ENCODE data around the gene GALNT16.

The GALNT16 gene

DNA sequence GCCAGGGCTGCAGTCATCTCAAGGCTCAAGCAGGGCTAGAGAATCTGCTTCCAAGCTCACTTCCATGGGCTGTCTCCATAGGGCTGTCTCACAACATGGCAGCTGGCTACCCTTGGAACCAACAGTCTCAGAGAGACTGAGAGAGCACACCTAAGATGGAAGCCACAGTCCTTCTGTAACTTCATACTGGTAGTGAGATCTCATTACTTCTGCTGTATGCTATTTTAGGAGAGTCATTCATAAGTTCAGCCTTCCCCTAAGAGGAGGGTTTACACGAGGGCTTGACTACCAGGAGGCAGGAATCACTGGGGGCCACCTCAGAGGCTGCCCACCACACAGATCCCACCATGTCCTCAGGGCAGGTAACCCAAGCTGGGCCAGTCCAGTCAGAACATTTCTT is 108.4 kb downstream of the GALNT16 start:
- in situ Hi-C loops (cut with MboI; ENCODE audit: low sequenced_read_pairs, unreplicated experiment): no loop called here
- TF ChIP-seq, protein P1, sequence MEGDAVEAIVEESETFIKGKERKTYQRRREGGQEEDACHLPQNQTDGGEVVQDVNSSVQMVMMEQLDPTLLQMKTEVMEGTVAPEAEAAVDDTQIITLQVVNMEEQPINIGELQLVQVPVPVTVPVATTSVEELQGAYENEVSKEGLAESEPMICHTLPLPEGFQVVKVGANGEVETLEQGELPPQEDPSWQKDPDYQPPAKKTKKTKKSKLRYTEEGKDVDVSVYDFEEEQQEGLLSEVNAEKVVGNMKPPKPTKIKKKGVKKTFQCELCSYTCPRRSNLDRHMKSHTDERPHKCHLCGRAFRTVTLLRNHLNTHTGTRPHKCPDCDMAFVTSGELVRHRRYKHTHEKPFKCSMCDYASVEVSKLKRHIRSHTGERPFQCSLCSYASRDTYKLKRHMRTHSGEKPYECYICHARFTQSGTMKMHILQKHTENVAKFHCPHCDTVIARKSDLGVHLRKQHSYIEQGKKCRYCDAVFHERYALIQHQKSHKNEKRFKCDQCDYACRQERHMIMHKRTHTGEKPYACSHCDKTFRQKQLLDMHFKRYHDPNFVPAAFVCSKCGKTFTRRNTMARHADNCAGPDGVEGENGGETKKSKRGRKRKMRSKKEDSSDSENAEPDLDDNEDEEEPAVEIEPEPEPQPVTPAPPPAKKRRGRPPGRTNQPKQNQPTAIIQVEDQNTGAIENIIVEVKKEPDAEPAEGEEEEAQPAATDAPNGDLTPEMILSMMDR (IDR thresholded peaks at IDR 0.05; ENCODE audit: borderline replicate concordance, control extremely low read depth, extremely low read depth, insufficient read depth, missing control alignments): no peak
- no peak for DNase-seq (ENCODE audit: low spot score)

DNA sequence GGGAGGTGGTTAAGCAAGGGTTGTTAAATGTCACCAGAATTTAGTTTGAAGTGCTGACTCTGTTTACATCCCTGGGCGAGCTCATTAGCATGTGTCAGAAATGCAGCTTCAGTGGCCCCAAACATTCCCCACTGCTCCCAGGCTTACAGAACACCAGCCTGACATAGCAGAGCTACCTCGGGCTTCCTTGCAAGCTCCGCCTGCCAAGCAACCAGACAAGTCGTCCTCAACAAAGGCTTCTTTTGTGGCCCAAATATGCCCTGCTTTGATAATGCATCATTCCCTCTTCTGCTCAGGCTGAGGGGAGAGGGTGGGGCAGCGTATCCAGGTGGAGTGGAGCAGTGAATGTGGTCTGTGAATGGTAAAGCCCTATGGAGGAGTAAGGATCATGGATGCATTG is 110.1 kb downstream of the GALNT16 start:
- DNase-seq (ENCODE audit: low spot score): no peak
- TF ChIP-seq, protein P1 (IDR thresholded peaks at IDR 0.05; ENCODE audit: borderline replicate concordance, control extremely low read depth, extremely low read depth, insufficient read depth, missing control alignments): no peak
- in situ Hi-C loops (cut with MboI; ENCODE audit: low sequenced_read_pairs, unreplicated experiment): no loop called here

DNA sequence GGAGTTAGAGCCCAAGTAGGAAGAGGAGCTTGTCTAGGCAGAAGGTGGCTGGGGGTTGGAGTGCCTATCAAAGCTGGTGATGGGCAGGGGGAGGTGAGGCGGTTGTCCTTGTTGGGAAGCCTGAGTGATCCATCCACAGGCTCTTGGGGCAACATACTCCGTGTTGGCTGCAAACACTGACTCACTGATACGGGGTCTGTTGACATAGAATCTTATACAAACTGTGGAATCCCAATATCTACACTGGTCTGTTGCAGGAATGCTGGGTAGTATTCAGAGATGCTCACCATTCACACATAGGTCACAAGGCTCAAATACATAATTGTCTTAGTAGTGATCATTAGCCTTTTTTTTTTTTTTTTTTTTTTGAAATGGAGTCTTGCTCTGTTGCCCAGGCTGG is 112.2 kb downstream of the GALNT16 start:
- in situ Hi-C loops (cut with MboI; ENCODE audit: low sequenced_read_pairs, unreplicated experiment): no loop called here
- DNase-seq (ENCODE audit: low spot score): no peak
- TF ChIP-seq, protein P1 (IDR thresholded peaks at IDR 0.05; ENCODE audit: borderline replicate concordance, control extremely low read depth, extremely low read depth, insufficient read depth, missing control alignments): no peak

DNA sequence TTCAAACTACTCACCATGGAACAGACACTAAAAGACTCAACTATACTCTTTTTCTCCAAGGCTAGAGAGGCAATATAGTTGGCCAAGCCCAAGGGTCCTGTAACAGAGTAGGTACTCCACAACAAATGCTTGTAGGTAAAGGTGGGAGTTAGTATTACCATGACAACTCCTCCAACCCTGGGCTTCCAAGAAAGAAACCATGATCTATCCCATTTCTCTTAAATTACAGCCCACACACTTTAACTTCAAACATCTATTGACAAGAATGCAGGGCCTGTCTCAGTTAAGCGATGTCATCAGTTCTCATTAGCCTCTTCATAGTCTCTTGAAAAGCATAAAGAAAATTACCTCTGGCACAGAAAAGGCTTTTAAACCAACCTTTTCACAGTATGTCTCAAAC is 113.1 kb downstream of the GALNT16 start:
- no peak for DNase-seq (ENCODE audit: low spot score)
- in situ Hi-C loops (cut with MboI; ENCODE audit: low sequenced_read_pairs, unreplicated experiment): no loop called here
- TF ChIP-seq, protein P1 (IDR thresholded peaks at IDR 0.05; ENCODE audit: borderline replicate concordance, control extremely low read depth, extremely low read depth, insufficient read depth, missing control alignments): no peak

DNA sequence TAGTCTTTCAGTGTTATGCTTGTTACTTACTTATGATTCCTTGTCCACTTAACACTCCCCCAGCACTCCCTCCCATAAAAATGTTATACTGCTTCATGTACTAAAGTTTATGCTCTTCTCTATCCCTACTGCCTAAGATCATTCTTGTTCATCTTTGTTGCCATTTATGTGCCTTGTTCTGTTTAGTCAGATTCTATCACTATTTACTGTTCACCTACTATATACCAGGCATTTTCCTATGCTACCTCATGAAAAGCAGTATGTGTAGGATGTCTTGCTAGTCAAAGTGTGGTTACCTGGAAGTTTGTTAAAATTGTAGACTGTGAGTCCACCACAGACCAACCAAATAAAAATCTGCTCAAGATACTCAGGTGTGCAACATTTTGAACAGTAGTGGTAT is 114.3 kb downstream of the GALNT16 start:
- in situ Hi-C loops (cut with MboI; ENCODE audit: low sequenced_read_pairs, unreplicated experiment): no loop called here
- no peak for DNase-seq (ENCODE audit: low spot score)
- TF ChIP-seq, protein P1 (IDR thresholded peaks at IDR 0.05; ENCODE audit: borderline replicate concordance, control extremely low read depth, extremely low read depth, insufficient read depth, missing control alignments): no peak

DNA sequence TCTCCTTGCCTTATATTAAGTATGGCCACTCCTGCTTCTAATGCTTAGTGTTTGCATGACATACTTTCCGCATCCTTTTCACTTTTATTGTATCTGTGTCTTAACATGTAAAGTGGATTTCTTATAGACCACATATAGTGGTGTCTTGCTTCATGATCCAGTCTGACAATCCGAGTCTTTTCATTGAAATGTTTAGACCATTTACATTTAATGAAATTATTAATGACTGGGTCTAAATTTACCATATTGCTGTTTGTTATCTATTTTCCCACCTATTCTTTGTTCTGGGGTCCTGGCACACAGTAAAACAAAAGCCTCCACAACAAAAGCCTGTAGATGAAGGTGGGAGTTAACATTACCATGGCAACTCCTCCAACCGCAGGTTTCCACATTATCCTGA is 115.2 kb downstream of the GALNT16 start:
- DNase-seq (ENCODE audit: low spot score): no peak
- TF ChIP-seq, protein P1 (IDR thresholded peaks at IDR 0.05; ENCODE audit: borderline replicate concordance, control extremely low read depth, extremely low read depth, insufficient read depth, missing control alignments): no peak
- in situ Hi-C loops (cut with MboI; ENCODE audit: low sequenced_read_pairs, unreplicated experiment): no loop called here

DNA sequence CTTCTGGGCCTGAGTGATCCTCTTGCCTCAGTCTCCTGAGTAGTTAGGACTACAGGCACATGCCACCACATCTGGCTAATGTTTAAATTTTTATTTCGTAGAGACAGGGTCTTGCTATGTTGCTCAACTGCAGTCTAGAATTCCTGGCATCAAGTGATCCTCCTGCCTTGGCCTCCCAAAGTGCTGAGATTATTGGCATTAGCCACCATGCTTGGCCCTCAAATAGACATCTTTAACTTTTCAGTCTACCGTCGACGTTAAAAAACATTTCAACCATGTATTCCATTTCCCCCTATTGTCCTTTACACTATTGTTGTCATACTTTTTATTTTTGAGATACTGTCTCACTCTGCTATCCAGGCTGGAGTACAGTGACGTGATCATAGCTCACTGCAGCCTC is 115.8 kb downstream of the GALNT16 start:
- TF ChIP-seq, protein P1 (IDR thresholded peaks at IDR 0.05; ENCODE audit: borderline replicate concordance, control extremely low read depth, extremely low read depth, insufficient read depth, missing control alignments): no peak
- no peak for DNase-seq (ENCODE audit: low spot score)
- in situ Hi-C loops (cut with MboI; ENCODE audit: low sequenced_read_pairs, unreplicated experiment): no loop called here
